IPS-NIHi7 (cell line): Measurements from ENCODE around the gene KCNQ4.

Experiments used
- DNase-seq: peaks from one replicate; pipeline ENCODE4 v3.0.0; 2012; ENCODE audit warnings: mixed read lengths; ENCODE audit errors: extremely low spot score

The KCNQ4 gene

GRCh38 chr1:40840526-40841323 is 57.1 kb downstream of the KCNQ4 start:
- DNase-seq, result no peak

DNA sequence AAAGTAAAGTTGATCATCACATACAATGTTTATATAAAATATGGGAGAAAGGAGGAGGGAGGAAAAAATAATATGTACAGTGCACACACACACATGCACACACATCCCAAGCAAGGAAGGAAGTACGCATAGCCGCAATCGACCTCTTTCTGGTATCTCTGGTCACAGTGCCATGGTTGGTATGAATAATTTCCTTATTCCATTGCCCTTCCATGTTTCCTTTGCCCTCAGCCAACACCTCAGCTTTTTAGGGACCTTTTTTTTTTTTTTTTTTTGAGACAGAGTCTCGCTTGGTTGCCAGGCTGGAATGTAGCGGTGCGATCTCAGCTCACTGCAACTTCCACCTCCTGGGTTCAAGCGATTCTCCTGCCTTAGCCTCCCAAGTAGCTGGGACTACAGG is 58.0 kb downstream of the KCNQ4 start:
- no peak for DNase-seq

GRCh38 chr1:40842207-40842606 is 58.6 kb downstream of the KCNQ4 start:
- no peak for DNase-seq

- no peak for DNase-seq
Observed at GRCh38 chr1:40842691-40843090, 59.1 kb downstream of the KCNQ4 start.

DNA sequence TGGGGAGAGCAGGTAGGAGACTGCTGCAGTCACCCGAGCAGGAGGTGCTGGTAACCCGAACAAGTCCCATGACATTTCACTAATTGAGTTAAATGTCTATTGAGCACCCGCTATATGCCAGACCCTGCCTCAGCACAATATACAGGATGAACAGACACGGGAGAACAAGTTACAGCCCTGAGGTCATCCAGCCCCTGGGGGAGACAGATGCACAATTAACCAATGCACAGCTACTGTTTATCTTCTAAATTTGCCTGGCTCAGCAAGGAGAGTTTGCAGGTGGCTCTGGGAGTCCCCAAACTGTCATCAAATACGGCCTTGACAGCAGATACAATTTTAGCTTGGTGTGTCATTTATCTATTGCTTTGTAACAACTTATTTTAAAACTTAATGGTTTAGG is 60.5 kb downstream of the KCNQ4 start:
- DNase-seq, result no peak

DNA sequence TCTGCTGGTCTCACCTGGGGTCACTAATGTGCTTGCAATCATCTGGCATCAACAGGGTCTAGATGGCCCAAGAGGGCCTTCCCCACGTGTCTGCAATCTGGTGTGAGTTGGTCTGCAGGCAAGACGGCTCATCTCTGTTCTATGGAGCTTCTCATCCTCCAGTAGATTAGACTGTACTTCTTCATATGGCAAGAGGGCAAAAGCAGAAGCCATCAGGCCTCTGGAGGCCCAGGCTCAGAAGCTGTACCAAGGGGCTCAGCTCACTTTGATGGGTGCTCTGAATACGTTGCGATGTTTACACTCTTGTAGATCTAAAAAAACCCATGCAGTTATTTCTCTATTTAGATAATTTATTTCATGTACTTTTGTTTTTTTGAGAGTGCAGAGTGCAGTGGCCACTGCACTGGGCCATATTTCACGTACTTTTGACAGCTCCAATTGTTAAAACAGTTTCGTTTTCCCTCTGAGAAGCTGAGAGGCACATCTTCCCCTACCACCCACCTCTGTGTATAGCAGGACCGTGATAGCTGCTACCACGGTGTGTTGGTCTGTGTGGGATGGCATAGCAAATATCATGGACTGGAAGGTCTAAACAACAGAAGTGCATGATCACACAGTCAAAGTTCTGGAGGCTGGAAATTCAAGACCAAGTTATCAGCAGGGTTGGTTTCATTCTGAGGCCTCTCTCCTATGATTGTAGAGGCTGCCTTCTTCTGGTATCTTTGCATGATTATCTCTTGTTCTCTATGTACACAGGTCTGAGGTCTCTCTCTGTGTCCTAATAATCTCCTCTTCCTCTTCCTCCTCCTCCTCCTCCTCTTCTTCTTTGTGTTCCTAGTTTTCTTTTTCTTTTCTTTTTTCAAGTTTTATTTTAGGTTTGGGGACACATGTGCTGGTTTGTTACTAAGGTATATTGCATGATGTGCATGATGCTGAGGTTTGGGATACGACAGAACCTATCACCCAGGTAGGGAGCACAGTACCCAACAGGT is 61.6 kb downstream of the KCNQ4 start:
- no peak for DNase-seq

DNA sequence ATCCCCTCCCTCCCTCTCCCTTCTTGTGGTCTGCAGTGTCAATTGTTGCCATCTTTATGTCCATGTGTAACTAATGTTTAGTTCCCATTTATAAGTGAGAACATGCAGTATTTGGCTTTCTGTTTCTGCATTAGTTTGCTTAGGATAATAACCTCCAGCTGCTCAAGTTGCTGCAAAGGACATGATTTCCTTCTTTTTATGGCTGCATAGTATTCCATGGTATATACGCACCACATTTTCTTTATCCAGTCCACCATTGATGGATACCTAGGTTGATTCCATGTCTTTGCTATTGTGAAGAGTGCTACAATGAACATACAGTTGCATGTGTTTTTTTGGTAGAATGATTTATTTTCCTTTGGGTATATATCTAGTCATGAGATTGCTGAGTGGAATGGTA is 62.3 kb downstream of the KCNQ4 start:
- DNase-seq, result no peak

- no peak for DNase-seq
Observed at GRCh38 chr1:40847023-40847745, 63.6 kb downstream of the KCNQ4 start.

DNA sequence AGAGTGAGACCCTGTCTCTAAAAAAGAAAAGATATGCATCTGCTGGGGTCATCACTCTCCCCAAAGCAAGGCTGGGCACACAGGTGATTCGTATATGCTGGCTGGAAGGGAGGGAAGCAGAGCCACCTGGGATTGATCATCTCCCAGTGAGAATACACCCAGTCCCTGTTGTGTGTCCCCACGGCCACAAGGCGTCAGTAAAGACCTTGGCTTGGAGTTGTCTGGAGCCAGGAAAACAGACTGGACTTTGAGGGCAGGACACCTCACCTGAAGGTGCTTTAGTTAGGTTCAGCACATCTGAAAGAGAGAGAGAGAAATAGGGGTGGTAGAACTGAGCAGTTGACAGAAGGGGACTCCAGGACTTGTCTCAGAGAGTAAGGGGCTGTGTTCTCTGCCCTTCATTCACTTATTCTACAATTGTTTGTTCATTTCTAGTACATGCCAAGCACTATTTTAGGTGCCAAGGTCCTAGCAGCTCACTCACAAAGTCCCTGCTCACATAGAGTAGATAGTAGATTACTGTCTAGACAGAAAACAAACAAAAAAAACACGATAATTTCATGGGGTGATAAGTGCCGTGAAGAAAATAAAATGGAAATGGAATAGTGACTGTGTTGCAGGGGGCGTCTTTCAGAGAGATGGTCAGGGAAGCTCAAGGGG is 65.1 kb downstream of the KCNQ4 start:
- DNase-seq, result peak; percentile 84

DNA sequence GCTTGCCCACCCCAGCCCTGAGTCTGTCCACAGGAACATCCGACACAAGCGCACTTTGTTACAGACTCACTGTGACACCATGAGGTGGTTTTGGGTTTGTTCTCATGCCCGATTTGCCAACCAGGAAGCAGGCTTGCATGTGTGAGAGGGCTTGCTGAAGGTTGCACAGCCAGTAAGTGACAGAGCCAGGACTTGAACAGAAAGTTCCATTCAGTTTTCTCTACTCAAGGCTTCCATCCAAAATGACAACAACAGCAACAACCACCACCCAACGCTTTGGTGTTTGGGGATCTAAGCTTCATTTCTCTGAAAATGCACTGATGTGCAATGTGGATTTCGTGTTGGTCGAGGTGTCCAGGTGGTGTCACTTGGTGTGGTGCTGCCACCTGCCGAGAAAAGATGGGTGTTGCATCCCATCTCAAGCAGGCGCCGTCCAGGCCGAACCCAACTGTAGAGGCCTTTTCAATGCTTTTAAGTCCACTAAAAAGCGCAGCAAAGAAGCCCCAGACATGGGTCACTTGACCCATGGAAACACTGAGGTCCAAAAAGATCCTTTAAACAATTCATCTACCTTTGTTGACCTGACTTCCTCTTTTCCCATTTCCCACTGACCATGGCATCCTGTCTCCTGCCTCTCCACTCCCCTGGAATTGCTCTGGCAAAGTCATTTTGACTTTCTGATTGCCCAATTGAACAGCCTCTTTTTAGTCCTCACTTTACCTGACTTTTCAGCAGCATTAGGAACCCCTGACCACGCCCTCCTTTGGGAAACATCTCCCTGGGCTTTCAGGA is 66.4 kb downstream of the KCNQ4 start:
- peak; percentile 77 for DNase-seq

- no peak for DNase-seq
Observed at GRCh38 chr1:40851643-40852042, 68.1 kb downstream of the KCNQ4 start.

GRCh38 chr1:40853113-40853884 is 69.7 kb downstream of the KCNQ4 start:
- no peak for DNase-seq

- DNase-seq, result no peak
Observed at GRCh38 chr1:40853885-40854170, 70.2 kb downstream of the KCNQ4 start.

GRCh38 chr1:40855513-40855912 is 71.9 kb downstream of the KCNQ4 start:
- no peak for DNase-seq

DNA sequence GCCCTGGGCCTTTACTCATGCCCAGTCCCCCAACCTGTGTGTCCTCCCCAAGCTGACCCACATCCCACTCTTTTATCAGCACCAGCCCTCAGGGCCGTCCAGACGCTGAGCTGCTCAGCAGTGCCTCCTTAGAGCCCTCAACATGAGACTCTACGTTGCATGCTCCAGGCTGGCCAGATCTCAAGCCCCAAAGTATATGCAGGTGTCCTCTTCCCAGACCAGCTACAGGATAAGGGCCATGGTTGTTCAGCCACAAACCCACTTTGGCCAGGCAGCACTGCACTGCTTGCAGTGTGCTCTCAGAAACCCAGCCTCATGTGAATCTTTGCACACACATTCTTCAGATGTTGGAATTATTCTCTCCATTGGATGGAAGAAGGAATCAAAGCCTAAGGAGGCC is 72.5 kb downstream of the KCNQ4 start:
- no peak for DNase-seq

DNA sequence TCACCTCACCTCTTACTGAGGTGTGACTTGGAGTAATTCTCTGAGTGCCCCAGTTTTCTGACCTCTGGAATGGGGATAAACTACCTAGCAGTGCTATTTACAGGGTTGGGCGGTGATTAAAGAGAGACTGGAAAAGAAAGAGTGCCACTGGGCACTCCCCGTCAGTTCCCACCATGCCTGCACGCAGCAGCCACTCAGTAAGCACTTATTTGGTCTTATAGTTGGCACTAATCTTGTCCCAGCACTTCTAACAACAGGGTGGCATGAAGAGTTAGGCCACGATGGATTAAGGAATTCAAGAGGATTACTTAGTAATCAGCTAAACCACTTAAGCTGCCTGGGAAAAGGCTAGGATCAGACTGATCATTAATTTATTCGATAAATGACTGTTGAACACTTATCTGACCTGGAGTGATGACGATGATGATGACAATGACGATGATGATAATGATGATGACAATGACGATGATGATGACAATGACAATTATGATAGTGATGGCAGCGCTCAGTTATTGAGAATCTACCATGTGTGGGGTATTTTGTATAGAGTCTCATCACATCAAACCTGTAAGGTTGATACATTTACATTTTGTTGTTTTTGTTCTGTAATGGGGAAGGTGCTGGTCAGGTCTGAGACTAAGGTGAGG is 73.2 kb downstream of the KCNQ4 start:
- no peak for DNase-seq

DNA sequence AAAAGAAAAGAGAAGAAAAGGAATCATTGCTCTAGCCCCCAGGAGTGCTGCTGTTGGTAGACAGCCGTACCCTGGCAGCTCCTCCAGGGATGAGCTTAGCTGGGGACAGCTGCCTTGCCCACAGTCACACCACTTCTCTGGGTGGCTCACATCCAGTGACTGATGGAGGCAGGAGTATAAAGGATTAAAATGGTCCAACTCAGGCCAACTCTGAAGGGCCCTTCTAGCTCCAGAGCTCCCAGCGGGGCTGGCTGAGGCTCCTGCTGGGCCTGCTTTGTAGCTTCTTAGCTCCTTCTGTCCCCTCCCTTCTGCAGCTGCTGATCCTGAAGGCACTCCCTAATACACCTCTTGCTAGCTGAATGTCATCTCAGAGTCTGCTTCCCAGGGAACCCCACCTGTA is 74.2 kb downstream of the KCNQ4 start:
- no peak for DNase-seq

DNA sequence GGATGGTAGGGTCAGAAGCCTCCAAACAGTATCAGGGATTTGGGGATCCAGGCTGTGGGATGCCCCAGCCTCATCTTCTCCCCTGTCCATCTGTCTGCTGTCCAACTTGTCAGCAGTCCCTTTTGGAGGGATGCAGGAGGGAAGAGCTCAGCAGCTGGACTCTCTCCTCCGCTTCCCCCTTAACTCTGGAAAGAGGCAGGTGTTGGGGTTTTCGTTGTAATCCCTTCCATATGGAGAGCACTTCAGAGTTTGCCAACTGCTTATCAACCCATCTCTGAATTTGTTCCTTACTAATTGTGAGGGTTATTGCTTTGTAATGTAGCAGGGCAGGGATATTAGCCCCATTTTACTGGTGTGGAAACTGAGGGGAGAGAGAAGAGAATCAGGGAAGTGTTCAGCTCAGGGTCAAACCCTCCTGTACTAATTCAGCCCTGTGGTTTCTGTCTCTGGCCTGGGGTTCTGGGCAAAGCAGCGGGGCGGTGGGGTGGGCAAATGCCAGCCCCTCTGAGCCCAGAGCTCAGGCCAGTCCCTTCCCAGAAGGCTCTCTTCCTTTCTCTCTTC is 75.3 kb downstream of the KCNQ4 start:
- DNase-seq, result no peak

- DNase-seq, result no peak
Observed at GRCh38 chr1:40860706-40861223, 77.2 kb downstream of the KCNQ4 start.
